GM12878 (cell line): ENCODE results near the gene RPS6KA5. TPM values are rescaled to one million over a fixed set of nuclear protein-coding genes. Genes with fewer than 3 reads are reported as not detected.

Experiments
- ATAC-seq: fragments of 200-7000 bp; cut with Tn5 transposase; 3 replicates; pipeline ENCODE4 v1.9.1; 2020; ENCODE audit warnings: mild to moderate bottlenecking, moderate library complexity
- BruUV-seq: library from RNA; stranded (reverse); fragments of 400-500 nt; replicated peaks from 2 replicates; lab custom pipeline; 2021; lab: Mats Ljungman, UMichigan
- CTCF ChIA-PET: fragments of 300-600 bp; sonication (Branson Sonifier 250); formaldehyde crosslinking; extraction: SDS; loops from one replicate; lab custom pipeline; 2021; ENCODE audit warnings: inconsistent platforms; lab: Yijun Ruan, JAX
- POLR2A ChIA-PET: fragments of 350-600 bp; formaldehyde crosslinking; extraction: SDS; loops from one replicate; lab custom pipeline; 2021; ENCODE audit warnings: inconsistent platforms; lab: Charles Lee
- RAD21 ChIA-PET: fragments of 300-600 bp; sonication (Branson Sonifier 250); formaldehyde crosslinking; loops from one replicate; lab custom pipeline; 2023; ENCODE audit warnings: antibody characterized with exemption; ENCODE audit not compliant: unreplicated experiment; lab: Charles Lee
- SMC1A ChIA-PET: fragments of 300-600 bp; sonication (Branson Sonifier 250); formaldehyde crosslinking; loops from one replicate; lab custom pipeline; 2023; ENCODE audit not compliant: unreplicated experiment, uncharacterized antibody; lab: Charles Lee
- DNase-seq: peaks from one replicate; pipeline ENCODE4 v3.0.0-alpha.2; 2011; ENCODE audit warnings: low read depth, low spot score
- FAIRE-seq: peaks from 3 replicates; lab custom pipeline; 2011; peaks lifted over from hg19 to GRCh38; lab: Jason Lieb, UNC
- H2AFZ ChIP-seq: 2 replicates; pipeline ENCODE4 v1.6.0; 2011; ENCODE audit warnings: low read depth, low read length, control low read depth; ENCODE audit not compliant: control insufficient read depth
- H3K27ac ChIP-seq: 2 replicates; pipeline ENCODE4 v1.5.1; 2011; ENCODE audit warnings: control low read depth; ENCODE audit not compliant: control insufficient read depth, insufficient read depth
- H3K27me3 ChIP-seq, 2 experiments: replicated peaks in 1 of 2; 2 replicates each; pipeline versions ENCODE4 v1.6.0 to v1.6.1; 2011; ENCODE audit warnings: low read length in 1 of 2; ENCODE audit not compliant: control insufficient read depth in 2 of 2, insufficient read depth in 2 of 2
- H3K36me3 ChIP-seq, 2 experiments: 2 replicates each; pipeline ENCODE4 v1.5.1; 2011; ENCODE audit warnings: low read length in 1 of 2; ENCODE audit not compliant: control insufficient read depth in 2 of 2, insufficient read depth in 2 of 2
- H3K4me1 ChIP-seq: 2 replicates; pipeline ENCODE4 v1.6.1; 2011; ENCODE audit warnings: mild to moderate bottlenecking, low read length, moderate library complexity, mixed read lengths; ENCODE audit not compliant: control insufficient read depth, insufficient read depth
- H3K4me2 ChIP-seq: 2 replicates; pipeline ENCODE4 v1.6.0; 2011; ENCODE audit warnings: control low read depth; ENCODE audit not compliant: control insufficient read depth, insufficient read depth
- H3K4me3 ChIP-seq: fragments of 200-600 bp; sonication (generic); 2 replicates; pipeline ENCODE4 v1.5.1; 2016
- H3K79me2 ChIP-seq: 2 replicates; pipeline ENCODE4 v1.6.0; 2011; ENCODE audit warnings: low read length; ENCODE audit not compliant: control insufficient read depth, insufficient read depth
- H3K9ac ChIP-seq: 2 replicates; pipeline ENCODE4 v1.8.0; 2011; ENCODE audit warnings: low read length, control low read depth, mixed read lengths; ENCODE audit not compliant: control insufficient read depth, insufficient read depth
- H3K9me3 ChIP-seq: replicated peaks from 3 replicates; pipeline ENCODE4 v1.5.1; 2011; ENCODE audit warnings: mild to moderate bottlenecking, low read length; ENCODE audit not compliant: control insufficient read depth, insufficient read depth
- H4K20me1 ChIP-seq: 2 replicates; pipeline ENCODE4 v1.6.0; 2011; ENCODE audit not compliant: control insufficient read depth, insufficient read depth
- ATF3 ChIP-seq: IDR thresholded peaks from 2 replicates; pipeline ENCODE4 v1.6.1; 2011; ENCODE audit warnings: low read depth, mild to moderate bottlenecking, low read length, moderate library complexity, borderline replicate concordance; ENCODE audit errors: extremely low read depth
- BHLHE40 ChIP-seq, 2 experiments: fragments of 450-650 bp in 1 of 2; IDR thresholded peaks; 2 replicates each; pipeline ENCODE4 v1.6.1; 2011 to 2017; ENCODE audit warnings: low read depth in 2 of 2, borderline replicate concordance in 1 of 2, improper control_type of control experiment in 1 of 2, low read length in 1 of 2, mild to moderate bottlenecking in 1 of 2
- CHD2 ChIP-seq: IDR thresholded peaks from 2 replicates; pipeline ENCODE4 v1.6.1; 2011; ENCODE audit warnings: low read depth, low read length, improper control_type of control experiment, borderline replicate concordance
- CTCF ChIP-seq, 3 experiments: IDR thresholded peaks in 2 of 3; conservative IDR thresholded peaks in 1 of 3; 2 replicates each; pipeline ENCODE4 v1.5.1; 2011; ENCODE audit warnings: low read depth in 3 of 3, low read length in 3 of 3, mild to moderate bottlenecking in 3 of 3, control low read depth in 2 of 3, moderate library complexity in 2 of 3, inconsistent platforms in 1 of 3, mixed read lengths in 1 of 3; ENCODE audit not compliant: control insufficient read depth in 2 of 3, insufficient read depth in 1 of 3; ENCODE audit errors: extremely low read depth in 1 of 3
- IKZF1 ChIP-seq: fragments of 450-650 bp; conservative IDR thresholded peaks from 2 replicates; pipeline ENCODE4 v1.6.1; 2017; ENCODE audit warnings: antibody characterized with exemption, mild to moderate bottlenecking
- IRF4 ChIP-seq: IDR thresholded peaks from 2 replicates; pipeline ENCODE4 v1.6.1; 2011; ENCODE audit warnings: low read depth, low read length
- MEF2B ChIP-seq: fragments of 450-650 bp; IDR thresholded peaks from 2 replicates; pipeline ENCODE4 v1.6.1; 2018; ENCODE audit warnings: mild to moderate bottlenecking, moderate library complexity; ENCODE audit not compliant: partially characterized antibody, poor library complexity, severe bottlenecking
- MLLT1 ChIP-seq: fragments of 450-650 bp; IDR thresholded peaks from 2 replicates; pipeline ENCODE4 v1.6.1; 2016; ENCODE audit warnings: mild to moderate bottlenecking
- MTA3 ChIP-seq: IDR thresholded peaks from 2 replicates; pipeline ENCODE4 v1.6.1; 2012; ENCODE audit warnings: low read length, inconsistent platforms, borderline replicate concordance
- RB1 ChIP-seq: fragments of 450-650 bp; formaldehyde crosslinking; IDR thresholded peaks from 2 replicates; pipeline ENCODE4 v1.6.1; 2017; ENCODE audit warnings: mild to moderate bottlenecking, borderline replicate concordance
- RCOR1 ChIP-seq: conservative IDR thresholded peaks from 2 replicates; pipeline ENCODE4 v1.6.1; 2012; ENCODE audit warnings: low read depth, low read length, improper control_type of control experiment
- SIX5 ChIP-seq: IDR thresholded peaks from 2 replicates; pipeline ENCODE4 v1.6.1; 2011; ENCODE audit warnings: mild to moderate bottlenecking, low read depth, low read length, moderate library complexity; ENCODE audit not compliant: severe bottlenecking
- SPI1 ChIP-seq: IDR thresholded peaks from 2 replicates; pipeline ENCODE4 v1.6.1; 2011; ENCODE audit warnings: low read depth, mild to moderate bottlenecking, low read length, moderate library complexity, borderline replicate concordance; ENCODE audit not compliant: insufficient read depth
- SUPT20H ChIP-seq: IDR thresholded peaks from 2 replicates; pipeline ENCODE4 v1.6.1; 2011; ENCODE audit warnings: low read depth, mild to moderate bottlenecking, low read length, moderate library complexity, borderline replicate concordance; ENCODE audit not compliant: control insufficient read depth
- ZNF274 ChIP-seq: IDR thresholded peaks from one replicate; pipeline ENCODE4 v1.8.0; 2011; ENCODE audit not compliant: insufficient read length, insufficient read depth
- ZZZ3 ChIP-seq: IDR thresholded peaks from 2 replicates; pipeline ENCODE4 v1.6.1; 2011; ENCODE audit warnings: low read depth; ENCODE audit not compliant: control insufficient read depth, insufficient read length
- in situ Hi-C: fragments of 300-500 bp; cut with MboI; formaldehyde crosslinking; loops from 9 replicates; pipeline ENCODE4 v1.14.3; 2018; ENCODE audit warnings: mixed read lengths
- intact Hi-C: fragments of 100-400 bp; cut with micrococcal nuclease; formaldehyde crosslinking; loops from one replicate; pipeline ENCODE4 v1.14.2; 2022; ENCODE audit not compliant: unreplicated experiment
- polyA plus RNA-seq, 11 experiments: library from polyadenylated mRNA; depleted of rRNA in 4 of 11; unstranded in 6 of 11; stranded (reverse) in 5 of 11; fragments of >200 nt; fragmentation: Nextera tagmentation in 4 of 11; fragmentation: Illumina TruSeq in 1 of 11; extraction: Ambion mirVana in 4 of 11; extraction: Trizol in 1 of 11; gene quantifications; 1 replicate in 1 of 11; 2 replicates in 10 of 11; pipeline versions ENCODE4 v1.2.1 to v1.2.3, GENCODE V29; 2011 to 2016; ENCODE audit warnings: inconsistent platforms in 2 of 11, missing spikeins in 2 of 11, low read depth in 1 of 11
- total RNA-seq, 4 experiments: library from RNA; depleted of rRNA in 3 of 4; stranded (reverse); fragments of >200 nt in 3 of 4; fragmentation: Illumina TruSeq in 1 of 4; extraction: Trizol in 1 of 4; gene quantifications; 2 replicates each; pipeline versions ENCODE4 v1.2.1 to v1.2.3, GENCODE V29; 2013 to 2021
- TF ChIP-seq, protein P1 (sequence below): fragments of 450-650 bp; IDR thresholded peaks from 2 replicates; pipeline ENCODE4 v1.6.1; 2014; ENCODE audit warnings: mild to moderate bottlenecking
- TF ChIP-seq, protein P2 (sequence below): IDR thresholded peaks from 2 replicates; pipeline ENCODE4 v1.6.1; 2012; ENCODE audit warnings: low read depth, low read length, improper control_type of control experiment

Gene RPS6KA5
- total and polyA plus RNA-seq, 10 of the 15 experiments (the other 5 are each of a cell fraction or from before 2014, with no cell fraction given): 1.4 to 7.0 (median 3.7) TPM

DNA sequence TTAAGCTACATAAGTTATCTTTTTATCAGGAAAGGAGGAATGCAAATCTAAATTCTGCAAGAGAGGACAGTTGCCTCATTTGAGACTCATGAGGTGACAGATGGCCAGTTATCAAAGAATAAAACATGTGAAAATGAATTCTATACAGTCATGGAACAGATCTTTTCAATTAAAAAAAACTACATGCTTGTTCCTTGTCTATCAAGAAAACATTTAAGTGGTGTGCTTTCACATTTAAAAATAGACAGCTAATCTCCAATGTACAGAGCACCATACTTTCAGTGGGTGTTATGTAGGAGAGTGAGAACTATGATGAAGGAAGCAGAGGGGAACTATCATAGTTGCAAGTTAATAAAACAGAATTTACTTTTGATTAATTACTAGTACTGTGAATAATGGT lies 167.5 kb downstream of the RPS6KA5 start:
- FAIRE-seq (no peak), ATAC-seq (no peak), DNase-seq (no peak)
- Histone ChIP-seq H3K79me2 (no peaks in the 10 kb centered on the region), H2AFZ (no peak overlapping the region), H3K4me3 (no peak overlapping the region), H3K27me3 (no peaks in the 10 kb centered on the region), H3K4me1 (no peaks in the 10 kb centered on the region), H3K36me3 (no peaks in the 10 kb centered on the region), H3K9ac (no peak overlapping the region), H3K4me2 (no peak overlapping the region), H3K9me3 (no peaks in the 10 kb centered on the region), H4K20me1 (no peaks in the 10 kb centered on the region), H3K27ac (no peak overlapping the region)
- ChIA-PET POLR2A (interaction anchor here (0.8 kb wide), 1 partner anchor 10 kb away, joined by 3 read pairs; no protein-coding TSS in a partner anchor), RAD21 (no interaction called here), SMC1A (interaction anchor here (1.1 to 6.1 kb wide), 3 partner anchors 9 to 18 kb away, joined by 3 to 28 read pairs (median 4); no protein-coding TSS in a partner anchor), CTCF (interaction anchor here (9.4 kb wide), 1 partner anchor 11 kb away, joined by 74 read pairs; no protein-coding TSS in a partner anchor)
- in situ Hi-C loops: no loop called here
- no TSS peak for BruUV-seq
- TF ChIP-seq, protein P1, sequence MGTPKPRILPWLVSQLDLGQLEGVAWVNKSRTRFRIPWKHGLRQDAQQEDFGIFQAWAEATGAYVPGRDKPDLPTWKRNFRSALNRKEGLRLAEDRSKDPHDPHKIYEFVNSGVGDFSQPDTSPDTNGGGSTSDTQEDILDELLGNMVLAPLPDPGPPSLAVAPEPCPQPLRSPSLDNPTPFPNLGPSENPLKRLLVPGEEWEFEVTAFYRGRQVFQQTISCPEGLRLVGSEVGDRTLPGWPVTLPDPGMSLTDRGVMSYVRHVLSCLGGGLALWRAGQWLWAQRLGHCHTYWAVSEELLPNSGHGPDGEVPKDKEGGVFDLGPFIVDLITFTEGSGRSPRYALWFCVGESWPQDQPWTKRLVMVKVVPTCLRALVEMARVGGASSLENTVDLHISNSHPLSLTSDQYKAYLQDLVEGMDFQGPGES: no peak
- TF ChIP-seq CTCF (IDR thresholded peaks at IDR 0.05 in 2 of 3, conservative IDR thresholded peaks at IDR 0.05 in 1 of 3; ENCODE audit: control insufficient read depth in 2 of 3, extremely low read depth in 1 of 3, insufficient read depth in 1 of 3, low read depth in 3 of 3, low read length in 3 of 3) (no peak), MEF2B (no peak), BHLHE40 (IDR thresholded peaks at IDR 0.05; ENCODE audit: borderline replicate concordance in 1 of 2, low read depth in 2 of 2, low read length in 1 of 2) (no peak), ZZZ3 (no peak), SPI1 (no peak), ATF3 (no peak), CHD2 (no peak), SUPT20H (no peak), RB1 (no peak), IRF4 (no peak), SIX5 (no peak), MTA3 (no peak), ZNF274 (no peak), MLLT1 (no peak), IKZF1 (no peak), RCOR1 (no peak)
- TF ChIP-seq, protein P2, sequence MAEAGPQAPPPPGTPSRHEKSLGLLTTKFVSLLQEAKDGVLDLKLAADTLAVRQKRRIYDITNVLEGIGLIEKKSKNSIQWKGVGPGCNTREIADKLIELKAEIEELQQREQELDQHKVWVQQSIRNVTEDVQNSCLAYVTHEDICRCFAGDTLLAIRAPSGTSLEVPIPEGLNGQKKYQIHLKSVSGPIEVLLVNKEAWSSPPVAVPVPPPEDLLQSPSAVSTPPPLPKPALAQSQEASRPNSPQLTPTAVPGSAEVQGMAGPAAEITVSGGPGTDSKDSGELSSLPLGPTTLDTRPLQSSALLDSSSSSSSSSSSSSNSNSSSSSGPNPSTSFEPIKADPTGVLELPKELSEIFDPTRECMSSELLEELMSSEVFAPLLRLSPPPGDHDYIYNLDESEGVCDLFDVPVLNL: no peak
- intact Hi-C loops: no loop called here
